IMR-90 (cell line): ENCODE data around the gene CDY1B.
"Not testable (repeated sequence)": the region's sequence is repeated elsewhere in the genome, so short reads cannot be mapped to it uniquely, and the experiment has no call there.

Experiments used
- CTCF ChIP-seq: conservative IDR thresholded peaks from 2 replicates; pipeline ENCODE4 v1.5.1; 2012; ENCODE audit warnings: mild to moderate bottlenecking, low read depth, low read length, improper control_type of control experiment
- FOS ChIP-seq: fragments of 150-350 bp; IDR thresholded peaks from 2 replicates; pipeline ENCODE4 v1.6.1; 2016; ENCODE audit warnings: low read depth, low read length
- POLR2A ChIP-seq: IDR thresholded peaks from 2 replicates; pipeline ENCODE4 v1.6.1; 2012; ENCODE audit warnings: mild to moderate bottlenecking, low read depth, low read length

- not testable (repeated sequence) for TF ChIP-seq POLR2A, CTCF, FOS
Measured at GRCh38 chrY:24043209-24043608, 4.6 kb downstream of the CDY1B start.
